Measurements from ENCODE around the gene DOCK1.

DNA sequence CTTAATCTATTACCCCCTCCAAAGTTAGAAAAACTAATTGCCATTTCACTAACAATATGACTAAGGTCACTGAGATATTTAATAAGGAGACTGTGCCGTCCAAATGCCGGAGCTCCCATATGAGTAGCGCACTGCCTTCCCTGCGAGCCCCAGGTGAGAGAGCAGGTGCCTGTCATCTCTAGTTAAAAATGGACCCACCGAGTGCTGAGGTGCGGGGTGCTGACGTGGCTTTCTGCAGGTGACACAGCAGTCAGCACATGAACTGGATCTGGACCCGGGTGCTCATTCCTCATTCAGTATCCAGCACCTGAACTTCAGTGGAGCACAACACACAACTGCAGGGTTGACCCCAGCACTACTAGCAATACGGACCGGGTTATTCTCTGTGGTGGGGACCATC, 505.8 kb downstream of the DOCK1 start:
- TF ChIP-seq, protein P1, sequence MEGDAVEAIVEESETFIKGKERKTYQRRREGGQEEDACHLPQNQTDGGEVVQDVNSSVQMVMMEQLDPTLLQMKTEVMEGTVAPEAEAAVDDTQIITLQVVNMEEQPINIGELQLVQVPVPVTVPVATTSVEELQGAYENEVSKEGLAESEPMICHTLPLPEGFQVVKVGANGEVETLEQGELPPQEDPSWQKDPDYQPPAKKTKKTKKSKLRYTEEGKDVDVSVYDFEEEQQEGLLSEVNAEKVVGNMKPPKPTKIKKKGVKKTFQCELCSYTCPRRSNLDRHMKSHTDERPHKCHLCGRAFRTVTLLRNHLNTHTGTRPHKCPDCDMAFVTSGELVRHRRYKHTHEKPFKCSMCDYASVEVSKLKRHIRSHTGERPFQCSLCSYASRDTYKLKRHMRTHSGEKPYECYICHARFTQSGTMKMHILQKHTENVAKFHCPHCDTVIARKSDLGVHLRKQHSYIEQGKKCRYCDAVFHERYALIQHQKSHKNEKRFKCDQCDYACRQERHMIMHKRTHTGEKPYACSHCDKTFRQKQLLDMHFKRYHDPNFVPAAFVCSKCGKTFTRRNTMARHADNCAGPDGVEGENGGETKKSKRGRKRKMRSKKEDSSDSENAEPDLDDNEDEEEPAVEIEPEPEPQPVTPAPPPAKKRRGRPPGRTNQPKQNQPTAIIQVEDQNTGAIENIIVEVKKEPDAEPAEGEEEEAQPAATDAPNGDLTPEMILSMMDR (conservative IDR thresholded peaks at IDR 0.05; ENCODE audit: low read length), result no peak
- no peak for TF ChIP-seq EZH2phosphoT487 (IDR thresholded peaks at IDR 0.05; ENCODE audit: borderline replicate concordance)
